ENCODE measurements around the gene PACSIN3. TPM values are rescaled to one million over a fixed set of nuclear protein-coding genes. Genes with fewer than 3 reads are reported as not detected.

Gene PACSIN3
- total RNA-seq, 2 donors from 2014 or later = 10.5 to 17.1 TPM

DNA sequence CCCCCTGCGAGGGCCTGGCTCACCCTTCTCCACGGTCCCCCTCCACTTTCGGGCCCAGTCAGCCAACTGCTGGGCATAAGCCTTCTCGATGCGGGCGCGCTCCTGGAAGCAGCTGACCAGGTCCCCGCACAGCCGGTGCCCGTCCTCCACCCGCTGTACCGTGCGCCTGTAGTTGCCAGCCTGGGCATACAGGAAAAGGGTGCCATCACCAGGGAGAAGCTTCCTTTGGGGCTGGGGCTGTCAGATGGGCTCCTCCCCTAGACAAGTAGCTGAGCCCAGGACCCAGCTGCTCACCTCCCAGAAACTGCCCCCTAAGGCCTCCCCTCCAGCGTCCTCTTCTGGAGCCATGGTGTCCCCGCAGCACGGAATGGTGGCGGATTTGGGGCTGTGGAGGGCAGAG lies 3.9 kb downstream of the PACSIN3 start:
- Mint-ChIP-seq H3K9me3 (no peaks in the 10 kb centered on the region), H3K36me3 (no peaks in the 10 kb centered on the region), H3K27ac (no peak overlapping the region)
- ATAC-seq (no peak), DNase-seq (ENCODE audit: low spot score in 2 of 2) (no peak)

DNA sequence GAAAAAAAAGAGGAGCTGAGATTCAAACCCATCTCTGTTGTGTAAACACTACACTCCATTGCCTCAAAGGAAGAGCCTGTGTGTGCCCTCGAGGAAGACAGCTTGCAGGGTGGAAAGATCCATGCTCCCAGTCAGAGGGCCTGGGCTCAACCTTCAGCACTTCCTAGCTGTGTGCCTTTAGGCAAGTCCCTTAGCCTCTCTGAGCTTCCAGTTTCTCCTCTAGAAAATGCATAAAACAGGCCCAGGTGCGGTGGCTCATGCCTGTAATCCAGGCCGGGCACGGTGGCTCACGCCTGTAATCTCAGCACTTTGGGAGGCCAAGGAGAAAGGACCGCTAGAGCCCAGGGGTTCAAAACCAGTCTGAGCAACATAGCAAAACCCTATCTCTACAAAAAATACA lies 5.0 kb downstream of the PACSIN3 start:
- Mint-ChIP-seq H3K27ac (no peak overlapping the region), H3K9me3 (no peaks in the 10 kb centered on the region), H3K36me3 (peaks cover 0 to 5% of the 10 kb centered on the region in 2 donors)
- DNase-seq (ENCODE audit: low spot score in 2 of 2) = no peak
- ATAC-seq = no peak

- DNase-seq (ENCODE audit: low spot score in 2 of 2) (no peak), ATAC-seq (no peak)
- Mint-ChIP-seq H3K9me3 (no peaks in the 10 kb centered on the region), H3K27ac (no peak overlapping the region), H3K36me3 (peaks cover 9 to 13% of the 10 kb centered on the region in 2 donors)
Measured at GRCh38 chr11:47180006-47180787, 6.0 kb downstream of the PACSIN3 start.

DNA sequence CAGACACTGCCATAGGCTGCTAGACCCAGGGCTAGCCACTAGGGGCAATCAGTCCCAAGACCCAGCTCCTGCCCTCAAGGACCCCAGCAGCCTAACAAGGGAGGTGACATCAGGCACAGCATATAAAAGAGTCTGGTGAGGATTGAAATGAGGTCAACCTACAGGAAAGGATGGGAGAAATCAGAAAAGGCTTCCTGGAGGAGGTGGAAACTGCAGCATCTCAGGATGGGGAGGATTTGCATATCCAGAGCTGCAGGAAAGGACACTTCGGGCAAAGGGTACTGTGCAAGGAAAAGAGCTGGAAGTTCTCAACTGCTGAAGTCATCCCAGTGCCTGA lies 6.6 kb downstream of the PACSIN3 start:
- H3K9me3 Mint-ChIP-seq = no peaks in the 10 kb centered on the region
- DNase-seq (ENCODE audit: low spot score in 2 of 2) (peak in 1 of 2 donors; percentile 45), ATAC-seq (no peak)
- H3K27ac Mint-ChIP-seq = peak overlapping the region in 1 of 2 donors; percentile 12
- H3K36me3 Mint-ChIP-seq = peaks cover 9 to 17% of the 10 kb centered on the region in 2 donors

DNA sequence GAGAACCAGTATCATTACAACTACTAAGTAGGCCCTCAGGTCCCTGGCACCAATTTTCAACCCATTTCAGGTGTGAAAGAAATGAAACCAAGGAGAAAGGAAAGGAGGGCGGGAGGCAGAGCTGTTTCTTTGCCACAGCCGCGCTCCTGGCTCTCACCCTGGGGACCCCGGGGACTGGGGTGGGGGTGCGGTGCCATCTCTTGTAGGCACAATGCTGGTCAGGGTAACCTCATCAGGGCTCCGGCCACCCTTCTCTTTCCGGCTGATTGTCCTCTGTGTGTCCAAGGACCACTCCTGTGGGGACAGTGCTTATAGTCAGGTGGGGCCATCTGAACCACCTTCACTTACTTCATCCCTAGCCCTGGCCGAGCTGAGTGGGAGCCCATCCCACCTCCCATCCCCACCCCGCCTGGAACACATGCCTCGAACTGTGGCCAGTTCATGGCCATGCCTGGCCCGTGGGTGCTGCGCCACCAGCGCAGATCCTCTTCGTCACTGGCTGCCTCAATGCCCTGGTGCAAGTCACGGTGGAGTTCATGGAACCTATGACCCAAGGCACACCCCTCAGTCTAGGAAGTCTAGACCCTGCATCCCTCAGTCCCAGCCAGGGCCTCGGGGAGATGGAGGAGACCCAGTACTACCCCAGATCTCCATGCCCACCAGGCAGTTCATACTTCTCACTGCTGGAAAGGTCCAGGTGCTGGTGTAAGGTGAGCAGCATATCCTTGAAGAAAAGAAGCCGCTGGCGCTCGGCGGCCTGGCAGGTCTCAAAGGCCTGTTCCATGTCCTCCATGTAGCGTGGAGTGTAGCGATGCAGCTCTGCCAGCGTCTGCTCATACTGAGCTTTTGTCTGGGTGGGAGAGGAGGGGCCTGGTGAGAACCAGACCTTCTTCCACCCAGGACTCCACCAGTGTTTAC lies 7.2 kb downstream of the PACSIN3 start:
- Mint-ChIP-seq H3K36me3 (peaks cover 9 to 17% of the 10 kb centered on the region in 2 donors), H3K9me3 (no peaks in the 10 kb centered on the region), H3K27ac (no peak overlapping the region)
- DNase-seq (ENCODE audit: low spot score in 2 of 2) (no peak), ATAC-seq (no peak)

GRCh38 chr11:47178316-47178715 lies 7.9 kb downstream of the PACSIN3 start:
- no peaks in the 10 kb centered on the region for H3K9me3 Mint-ChIP-seq
- H3K27ac Mint-ChIP-seq = peak overlapping the region in 1 of 2 donors; percentile 97
- peaks cover 9 to 17% of the 10 kb centered on the region in 2 donors for H3K36me3 Mint-ChIP-seq
- DNase-seq (ENCODE audit: low spot score in 2 of 2) (no peak), ATAC-seq (no peak)

DNA sequence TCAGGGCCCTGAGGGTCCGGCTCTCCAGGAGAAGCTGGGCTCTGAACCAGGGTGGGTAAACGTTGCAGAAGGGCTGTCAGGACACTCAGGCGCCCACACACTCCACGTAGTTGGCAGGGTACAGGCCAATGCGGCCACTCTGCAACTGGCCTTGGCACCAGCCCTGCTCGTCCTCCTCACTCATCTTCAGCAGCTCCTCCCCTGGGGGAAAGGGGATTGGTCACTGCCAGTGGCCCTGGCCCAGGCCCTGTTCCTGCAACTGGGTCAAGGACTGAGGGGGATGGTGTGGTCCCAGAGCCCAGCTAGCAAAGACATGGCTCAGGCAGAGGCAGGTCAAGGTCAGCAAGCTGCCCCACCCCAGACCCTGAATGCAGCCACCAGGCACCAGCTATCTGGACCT lies 8.4 kb downstream of the PACSIN3 start:
- Mint-ChIP-seq H3K9me3 (no peaks in the 10 kb centered on the region), H3K36me3 (peaks cover 9 to 17% of the 10 kb centered on the region in 2 donors), H3K27ac (peak overlapping the region; percentile 97 to 99)
- no peak for DNase-seq (ENCODE audit: low spot score in 2 of 2)
- no peak for ATAC-seq

DNA sequence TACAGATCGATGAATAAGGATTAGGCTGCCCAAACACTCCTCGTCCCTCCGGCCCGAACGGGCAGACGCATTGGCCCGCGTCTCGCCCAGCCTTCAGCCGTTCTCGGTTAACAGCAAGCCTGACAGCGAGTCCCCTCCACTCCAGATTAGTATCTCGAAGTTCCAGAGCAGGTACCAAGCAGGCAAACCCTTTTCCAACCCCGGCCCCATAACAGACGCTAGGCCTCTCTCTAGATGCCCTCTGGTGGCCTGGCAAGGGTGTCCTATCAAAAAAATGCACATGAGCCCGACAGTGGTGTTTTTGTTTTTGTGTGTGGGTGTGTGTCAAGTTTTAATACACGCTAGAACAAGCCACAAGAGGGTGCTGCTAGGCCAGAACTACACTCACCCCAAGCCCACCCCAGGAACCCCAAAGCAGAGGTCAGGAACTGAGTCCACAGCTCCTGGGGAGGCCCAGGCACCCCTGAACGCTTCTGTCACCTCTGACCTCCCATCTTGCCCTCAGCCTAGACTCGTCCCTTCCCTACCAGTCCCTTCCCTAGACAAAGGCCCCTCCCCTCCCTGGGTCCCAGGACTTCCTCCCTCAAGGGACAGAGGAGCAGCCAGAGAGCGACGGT lies 8.9 kb downstream of the PACSIN3 start:
- peak overlapping the region; percentile 97 to 99 for H3K27ac Mint-ChIP-seq
- DNase-seq (ENCODE audit: low spot score in 2 of 2) (peak; percentile 65 to 77), ATAC-seq (peak; percentile 57 to 68)
- no peaks in the 10 kb centered on the region for H3K9me3 Mint-ChIP-seq
- peaks cover 9 to 17% of the 10 kb centered on the region in 2 donors for H3K36me3 Mint-ChIP-seq

DNA sequence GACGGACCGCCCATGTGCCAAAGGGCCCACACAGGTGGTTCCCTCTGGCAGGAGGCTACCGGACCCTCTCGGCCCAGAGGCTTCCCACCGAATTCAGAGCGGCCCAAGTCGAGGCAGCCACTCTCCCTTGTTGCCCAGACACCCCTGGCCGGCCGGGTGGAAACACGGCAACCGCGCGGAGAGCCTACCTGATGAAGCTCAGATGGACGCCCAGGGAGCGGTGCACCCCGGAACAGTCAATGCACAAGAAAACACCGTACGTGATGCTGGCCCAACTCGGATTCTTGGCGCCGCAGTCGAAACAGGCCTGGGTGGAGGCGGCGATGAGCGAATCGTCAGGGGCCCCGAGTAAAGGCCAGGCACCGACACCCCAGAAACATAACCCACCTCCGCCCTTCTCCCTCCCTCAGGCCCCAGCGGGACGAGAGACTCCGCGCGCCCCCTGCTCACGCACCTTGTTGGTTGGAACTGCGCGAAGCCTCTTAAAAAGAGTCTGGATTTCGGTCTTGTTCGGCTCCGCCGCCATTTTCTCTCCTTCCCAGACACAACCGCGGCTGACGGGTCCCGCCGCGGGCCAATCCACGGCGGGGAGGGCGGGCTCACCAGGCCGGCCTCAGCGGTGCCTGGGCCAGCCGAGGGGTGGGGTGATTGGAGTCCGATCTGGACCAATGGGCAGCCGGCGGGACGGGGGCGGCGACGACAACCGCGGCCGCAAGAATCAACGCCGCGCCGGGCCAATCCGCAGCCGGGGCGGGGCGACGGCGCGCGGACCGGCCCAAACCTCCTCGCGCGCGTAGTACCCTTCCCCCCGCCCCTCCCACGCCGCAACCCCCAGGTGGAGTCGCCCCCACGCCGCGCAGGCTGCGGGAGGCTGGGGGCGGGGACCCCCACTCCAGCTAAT lies 9.7 kb downstream of the PACSIN3 start, which contains the start of gene ARFGAP2:
Gene ARFGAP2, minus strand, starts transcription at position 552 of the 901 bp plus-strand sequence. Its CDS starts 26 bp downstream, at position 526.
- Mint-ChIP-seq H3K9me3 (no peaks in the 10 kb centered on the region), H3K36me3 (peaks cover 13 to 17% of the 10 kb centered on the region in 2 donors), H3K27ac (peak within 1 kb of the TSS; percentile 97 to 100)
- peak; percentile 95 to 97 for ATAC-seq
- DNase-seq (ENCODE audit: low spot score in 2 of 2) = peak; percentile 97

- Mint-ChIP-seq H3K27ac (peak overlapping the region; percentile 97 to 100), H3K9me3 (no peaks in the 10 kb centered on the region), H3K36me3 (peaks cover 16 to 17% of the 10 kb centered on the region in 2 donors)
- ATAC-seq (no peak), DNase-seq (ENCODE audit: low spot score in 2 of 2) (no peak)
Measured at GRCh38 chr11:47175746-47176327, 10.4 kb downstream of the PACSIN3 start.

DNA sequence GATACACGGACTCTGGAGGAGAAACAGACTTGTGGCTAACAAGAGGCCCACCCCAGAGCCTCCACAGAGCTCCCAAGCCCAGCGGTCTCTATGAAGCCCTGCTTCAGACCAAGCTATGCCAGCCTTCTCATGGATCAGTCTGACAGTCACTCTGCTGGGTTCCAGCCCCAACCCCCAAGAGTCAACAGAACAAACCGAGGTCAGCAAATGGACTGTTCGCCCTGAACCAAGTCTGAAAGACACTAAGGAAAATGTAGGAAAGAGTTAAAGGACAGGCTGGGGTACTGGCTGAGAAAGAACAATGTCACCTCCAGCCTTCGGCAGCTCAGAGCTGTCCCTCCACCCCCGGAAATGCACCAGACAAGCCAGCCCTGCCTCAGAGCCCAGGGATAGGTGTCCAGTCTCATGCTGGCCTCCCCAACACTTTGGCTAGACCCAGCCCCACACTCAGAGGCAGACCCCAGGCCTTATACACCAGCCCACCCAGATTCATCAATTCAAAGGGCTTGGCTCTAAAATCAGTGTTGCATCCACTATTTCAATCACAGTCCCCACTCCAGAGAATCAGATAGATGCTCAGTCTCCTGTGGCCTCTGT lies 13.4 kb downstream of the PACSIN3 start:
- DNase-seq (ENCODE audit: low spot score in 2 of 2) (no peak), ATAC-seq (no peak)
- Mint-ChIP-seq H3K9me3 (no peaks in the 10 kb centered on the region), H3K36me3 (peaks cover 16 to 17% of the 10 kb centered on the region in 2 donors), H3K27ac (peak overlapping the region; percentile 44 to 79)

DNA sequence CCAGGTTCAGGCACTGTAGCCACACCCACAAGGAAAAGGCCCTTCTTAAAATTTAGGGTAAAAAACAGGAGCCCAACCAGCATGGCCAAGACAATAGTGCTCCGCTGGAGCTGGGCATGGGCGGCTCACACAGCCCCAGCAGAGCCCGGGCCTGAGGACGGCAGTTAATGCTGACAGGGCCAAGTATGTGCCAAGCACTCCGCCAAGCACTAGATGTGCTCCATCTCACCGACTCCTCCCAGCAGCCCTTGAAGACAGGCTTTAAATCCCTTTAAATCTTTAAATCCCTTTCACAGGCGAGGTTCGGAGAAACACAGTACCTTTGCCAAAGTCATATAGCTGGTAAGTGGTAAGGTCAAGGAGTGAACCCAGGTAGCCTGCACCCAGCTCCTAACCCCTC lies 14.4 kb downstream of the PACSIN3 start:
- DNase-seq (ENCODE audit: low spot score in 2 of 2) = no peak
- no peak for ATAC-seq
- Mint-ChIP-seq H3K36me3 (peaks cover 16 to 17% of the 10 kb centered on the region in 2 donors), H3K27ac (peak overlapping the region; percentile 65 to 79), H3K9me3 (no peaks in the 10 kb centered on the region)

GRCh38 chr11:47171061-47171838 lies 15.0 kb downstream of the PACSIN3 start:
- DNase-seq (ENCODE audit: low spot score in 2 of 2) (no peak), ATAC-seq (no peak)
- peak overlapping the region; percentile 60 to 79 for H3K27ac Mint-ChIP-seq
- H3K36me3 Mint-ChIP-seq = peaks cover 13 to 16% of the 10 kb centered on the region in 2 donors
- H3K9me3 Mint-ChIP-seq = no peaks in the 10 kb centered on the region

GRCh38 chr11:47166368-47166767 lies 19.9 kb downstream of the PACSIN3 start:
- H3K27ac Mint-ChIP-seq = peak overlapping the region; percentile 7

More at GRCh38 chr11:47166368-47166767, 19.9 kb downstream of the PACSIN3 start:
- ATAC-seq = no peak
- Mint-ChIP-seq H3K9me3 (no peaks in the 10 kb centered on the region), H3K36me3 (peaks cover 0 to 1% of the 10 kb centered on the region in 2 donors)
- DNase-seq (ENCODE audit: low spot score in 2 of 2) = no peak
